ENCODE data around the gene ZNF668. TPM values are rescaled to one million over a fixed set of nuclear protein-coding genes. Genes with fewer than 3 reads are reported as not detected.
A peak's percentile ranks its signal among the peaks of the same experiment; 100 is the strongest.

Gene ZNF668
- total and polyA plus RNA-seq, 2 of the 8 experiments (the other 6 are each of a cell fraction or from before 2014, with no cell fraction given): 14.0 to 14.3 TPM

DNA sequence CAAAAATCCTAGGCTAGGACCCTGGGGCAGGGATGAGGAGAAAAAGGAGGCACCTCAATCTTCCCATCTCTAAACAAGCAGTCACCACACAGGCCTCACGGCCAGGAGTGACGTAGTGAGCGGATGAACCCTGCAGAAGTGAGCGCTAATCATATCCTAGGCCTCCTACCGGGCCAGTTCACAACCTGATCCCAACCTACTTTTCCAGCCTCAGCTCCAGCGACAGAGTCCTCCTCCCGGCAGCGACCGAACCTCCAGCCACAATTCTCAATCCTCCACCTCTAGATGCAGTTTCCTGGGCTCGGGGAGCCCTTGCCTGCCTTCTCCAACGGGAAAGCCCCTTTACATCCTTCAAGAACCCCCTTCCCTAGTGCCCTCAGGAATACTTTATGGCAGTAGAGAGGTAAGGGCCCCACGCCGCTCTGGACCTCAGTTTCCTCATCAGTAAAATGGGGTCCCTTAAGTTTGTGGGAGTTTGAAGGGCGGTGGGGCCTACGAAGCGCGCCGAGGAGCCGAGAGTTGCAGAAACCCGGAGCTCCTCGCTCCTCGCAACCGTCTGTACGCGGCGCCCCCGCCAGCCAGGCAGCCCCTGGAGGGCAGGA, 1.4 kb downstream of the ZNF668 start:
- no peaks in the 10 kb centered on the region for H3K9me3 ChIP-seq (ENCODE audit: insufficient read depth in 2 of 2, low read depth in 1 of 2, low read length in 1 of 2)
- ChIA-PET CTCF (ENCODE audit: partially characterized antibody) (interaction anchor here (0.9 to 2.6 kb wide), 5 partner anchors 12 to 119 kb away, joined by 3 to 17 read pairs (median 4); partner anchors contain the start of gene HSD3B7), POLR2A (ENCODE audit: partially characterized antibody) (interaction anchor here (0.6 to 4.9 kb wide), 10 partner anchors 12 to 118 kb away, joined by 3 to 34 read pairs (median 6); partner anchors contain the start of genes HSD3B7, KAT8 and PRSS8)
- peak overlapping the region; percentile 89 to 98 (median 90) for H3K4me3 ChIP-seq (ENCODE audit: extremely low read depth in 1 of 4, insufficient read depth in 2 of 4, low read depth in 3 of 4, low read length in 4 of 4)
- H3K9ac ChIP-seq (replicated peaks in 1 of 4; ENCODE audit: extremely low read depth in 1 of 4, low read depth in 3 of 4, low read length in 3 of 4): peak overlapping the region; percentile 76 to 92 (median 82)
- peak overlapping the region; percentile 63 for H3K14ac ChIP-seq (ENCODE audit: insufficient read length)
- H2BK12ac ChIP-seq (ENCODE audit: low read depth, low read length): 0 out of 2 replicates have a peak overlapping the region, but pooled peaks have one; percentile 50
- peaks cover 11% of the 10 kb centered on the region; the same call in 1 of the 2 replicates for H3K79me1 ChIP-seq (ENCODE audit: low read depth, low read length)
- H2BK120ac ChIP-seq (replicated peaks; ENCODE audit: low read depth, low read length): no peak overlapping the region
- H2AFZ ChIP-seq (ENCODE audit: low read length): peak overlapping the region; percentile 72; the same call in 1 of the 2 replicates
- peaks cover 13 to 62% of the 10 kb centered on the region in 2 experiments for H3K79me2 ChIP-seq (ENCODE audit: control insufficient read depth in 1 of 2, insufficient read depth in 2 of 2, low read length in 2 of 2)
- H4K5ac ChIP-seq (ENCODE audit: insufficient read length, low read depth, low read length): peak overlapping the region; percentile 97
- no peak overlapping the region for H3K23ac ChIP-seq (ENCODE audit: insufficient read length)
- H4K91ac ChIP-seq (replicated peaks; ENCODE audit: insufficient read length, low read length): peak overlapping the region; percentile 96
- peak overlapping the region; percentile 99 for H4K8ac ChIP-seq (ENCODE audit: extremely low read depth, insufficient read depth, low read length)
- peaks cover 2 to 11% of the 10 kb centered on the region in 2 experiments for H4K20me1 ChIP-seq (replicated peaks in 1 of 2; ENCODE audit: control insufficient read depth in 1 of 2, insufficient read depth in 2 of 2, low read length in 2 of 2)
- H2BK5ac ChIP-seq (ENCODE audit: low read depth, low read length): peak overlapping the region; percentile 88
- peaks cover 3 to 15% (median 10%) of the 10 kb centered on the region in 4 experiments; a peak in 7 of 8 replicates for H3K36me3 ChIP-seq (ENCODE audit: control insufficient read depth in 2 of 4, insufficient read depth in 4 of 4, low read length in 3 of 4)
- peaks cover 0 to 1% (median 0%) of the 10 kb centered on the region in 4 experiments; a peak in 2 of 7 replicates for H3K4me1 ChIP-seq (replicated peaks in 1 of 4; ENCODE audit: control insufficient read depth in 3 of 4, insufficient read depth in 4 of 4, low read length in 3 of 4)
- H3K4me2 ChIP-seq (ENCODE audit: insufficient read depth in 1 of 2, low read depth in 2 of 2, low read length in 2 of 2): peak overlapping the region; percentile 77 to 96
- WGBS, 2 experiments (ENCODE audit: extremely low coverage in 1 of 2, insufficient coverage in 1 of 2, insufficient read length in 1 of 2, insufficient replicate concordance in 2 of 2, low coverage in 1 of 2, low lambda C conversion rate in 2 of 2, missing lambda C conversion rate in 1 of 2): 6% methylated on average over 27 of the region's 27 CpGs; no CpG with 5 or more reads in 1 of the 2 experiments
- no peak for TF ChIP-seq GABPA (IDR thresholded peaks at IDR 0.05; ENCODE audit: borderline replicate concordance, insufficient read depth, low read length)
- TF ChIP-seq SIN3A (conservative IDR thresholded peaks at IDR 0.05 in 1 of 2, IDR thresholded peaks at IDR 0.05 in 1 of 2; ENCODE audit: low read depth in 1 of 2, low read length in 2 of 2): no peak
- no peak for TF ChIP-seq NRF1 (IDR thresholded peaks at IDR 0.05; ENCODE audit: low read depth, low read length)
- TF ChIP-seq TAF7 (optimal IDR thresholded peaks at IDR 0.05; ENCODE audit: borderline replicate concordance, low read depth, low read length): peak; percentile 19
- TF ChIP-seq RFX5 (IDR thresholded peaks at IDR 0.05; ENCODE audit: borderline replicate concordance, low read depth, low read length): no peak
- TF ChIP-seq EGR1 (IDR thresholded peaks at IDR 0.05; ENCODE audit: borderline replicate concordance, low read depth, low read length): no peak
- H3K27ac ChIP-seq (ENCODE audit: low read depth, low read length): peak overlapping the region; percentile 77
- no peaks in the 10 kb centered on the region for H3K27me3 ChIP-seq (replicated peaks in 1 of 4; ENCODE audit: control insufficient read depth in 3 of 4, extremely low read depth in 1 of 4, insufficient read depth in 3 of 4, low read length in 3 of 4)
- H3K23me2 ChIP-seq (ENCODE audit: low read depth, low read length): peaks cover 7% of the 10 kb centered on the region; the same call in 1 of the 2 replicates
- H2BK20ac ChIP-seq (ENCODE audit: low read length): no peak overlapping the region
- DNase-seq (ENCODE audit: low read depth in 1 of 2, low spot score in 2 of 2): no peak
- H2AK5ac ChIP-seq (ENCODE audit: low read depth, low read length): peak overlapping the region; percentile 5; the same call in 1 of the 2 replicates
- H2BK15ac ChIP-seq (ENCODE audit: low read length): no peak overlapping the region
- FAIRE-seq: no peak
- H3K4ac ChIP-seq (replicated peaks; ENCODE audit: insufficient read length, low read depth, low read length): peak overlapping the region; percentile 97
- H3K18ac ChIP-seq (ENCODE audit: extremely low read depth, low read length): peak overlapping the region; percentile 99
- peak overlapping the region; percentile 89 for H3K56ac ChIP-seq (replicated peaks; ENCODE audit: insufficient read length, low read depth, low read length)
